Mesothelial cell of epicardium (in vitro differentiated cells): ENCODE measurements around the gene ROBO1. TPM values are rescaled to one million over a fixed set of nuclear protein-coding genes. Genes with fewer than 3 reads are reported as not detected.

ENCODE experiments used
- microRNA-seq: library from miRNA; unstranded; fragments of <30 nt; microRNA quantifications from one replicate; pipeline ENCODE4 v1.2.0, GENCODE V29; 2021; ENCODE audit warnings: inconsistent platforms, mixed read lengths
- total RNA-seq: library from RNA; stranded (reverse); gene quantifications from 3 replicates; pipeline ENCODE4 v1.2.1, GENCODE V29; 2021

ROBO1 gene
- total RNA-seq, 1 donor from 2014 or later, result 143 TPM

Small RNA genes within 50 kb of the gene (microRNA-seq; reads per million reads assigned to microRNA genes)
- gene MIR3923, result not detected
